ENCODE results near the gene REN.

The REN gene

DNA sequence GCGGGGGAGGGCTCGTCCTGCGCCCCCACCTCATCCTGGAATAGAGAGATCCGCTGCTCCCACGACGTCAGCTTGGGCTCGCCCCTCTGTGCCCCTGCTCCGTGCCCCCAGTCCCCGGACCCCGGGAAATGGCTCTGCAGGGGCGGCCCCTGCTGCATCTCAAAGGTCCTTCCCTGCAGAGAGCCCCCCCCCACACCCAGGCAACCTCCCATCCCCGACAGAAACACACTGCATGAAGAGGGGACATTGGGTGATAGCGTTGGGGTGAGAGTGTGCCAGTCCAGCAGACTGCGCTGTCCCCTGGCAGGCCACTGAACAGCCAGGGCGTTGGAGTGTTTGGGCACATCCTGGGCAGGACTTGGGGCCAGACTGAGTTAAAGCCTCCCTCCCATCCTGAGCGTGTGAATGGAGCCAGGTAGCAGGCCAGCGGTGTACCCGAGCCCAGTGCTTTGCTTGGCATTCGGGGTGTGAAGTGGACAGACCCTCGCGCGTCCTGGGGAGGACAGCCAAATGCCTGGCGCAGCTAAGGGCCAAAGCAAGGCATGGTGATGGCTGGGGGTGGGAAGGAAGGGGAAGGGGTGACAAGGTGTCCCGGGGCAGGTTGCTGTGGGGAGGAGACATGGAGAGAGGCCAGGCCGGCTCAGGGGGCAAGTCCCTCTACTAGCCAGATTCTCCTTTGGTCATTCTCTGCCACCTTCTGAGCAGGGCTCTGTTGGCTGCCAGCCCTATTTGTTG is 13.7 kb downstream of the REN start:
- DNase-seq, result no peak

GRCh38 chr1:204151552-204152309 is 14.4 kb downstream of the REN start, which contains the start of gene ETNK2:
Gene ETNK2 (minus strand): TSS chr1:204152044. CDS start chr1:204151852, 192 bp downstream.
- DNase-seq, result no peak

DNA sequence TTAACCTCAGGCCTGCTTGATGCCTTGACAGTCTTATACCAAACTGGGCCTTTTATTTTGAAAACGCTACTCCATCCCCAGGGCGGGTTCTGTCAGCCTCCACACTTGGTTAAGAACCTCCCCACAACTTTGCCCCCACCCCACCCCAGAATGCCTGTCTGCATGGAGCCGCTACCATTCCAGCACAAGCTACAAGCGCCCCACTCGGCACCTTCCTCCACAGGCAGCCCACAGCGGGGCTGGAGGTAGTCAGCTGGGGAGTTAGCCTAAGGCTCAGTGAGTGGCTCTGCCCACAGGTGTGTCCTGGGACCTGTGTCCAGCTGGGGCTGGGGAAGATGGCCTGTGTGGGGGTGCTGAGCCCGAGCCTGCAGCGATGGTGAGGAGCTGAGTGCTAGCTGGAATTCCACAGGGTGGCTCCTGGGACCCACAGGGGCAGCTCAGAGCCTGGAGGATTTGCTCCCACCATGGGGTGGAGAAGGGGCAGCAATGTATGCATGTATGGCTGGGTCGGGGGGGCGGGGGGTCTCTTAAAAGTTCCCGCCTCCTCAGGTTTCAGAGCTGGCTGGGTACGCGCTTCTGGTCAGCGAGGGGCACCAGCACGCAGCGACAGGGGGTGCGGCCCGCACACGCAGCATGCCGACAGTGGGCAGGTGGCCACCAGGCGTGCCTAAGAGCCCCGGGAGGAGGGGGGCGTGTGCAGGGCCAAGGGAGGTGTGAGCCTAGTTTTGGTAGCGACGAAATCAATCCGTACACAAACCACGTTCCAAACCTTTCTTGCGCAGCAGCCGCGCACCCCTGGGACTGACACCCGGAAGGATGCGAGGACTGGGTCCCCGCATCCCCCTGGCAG is 15.2 kb downstream of the REN start:
- DNase-seq, result no peak

DNA sequence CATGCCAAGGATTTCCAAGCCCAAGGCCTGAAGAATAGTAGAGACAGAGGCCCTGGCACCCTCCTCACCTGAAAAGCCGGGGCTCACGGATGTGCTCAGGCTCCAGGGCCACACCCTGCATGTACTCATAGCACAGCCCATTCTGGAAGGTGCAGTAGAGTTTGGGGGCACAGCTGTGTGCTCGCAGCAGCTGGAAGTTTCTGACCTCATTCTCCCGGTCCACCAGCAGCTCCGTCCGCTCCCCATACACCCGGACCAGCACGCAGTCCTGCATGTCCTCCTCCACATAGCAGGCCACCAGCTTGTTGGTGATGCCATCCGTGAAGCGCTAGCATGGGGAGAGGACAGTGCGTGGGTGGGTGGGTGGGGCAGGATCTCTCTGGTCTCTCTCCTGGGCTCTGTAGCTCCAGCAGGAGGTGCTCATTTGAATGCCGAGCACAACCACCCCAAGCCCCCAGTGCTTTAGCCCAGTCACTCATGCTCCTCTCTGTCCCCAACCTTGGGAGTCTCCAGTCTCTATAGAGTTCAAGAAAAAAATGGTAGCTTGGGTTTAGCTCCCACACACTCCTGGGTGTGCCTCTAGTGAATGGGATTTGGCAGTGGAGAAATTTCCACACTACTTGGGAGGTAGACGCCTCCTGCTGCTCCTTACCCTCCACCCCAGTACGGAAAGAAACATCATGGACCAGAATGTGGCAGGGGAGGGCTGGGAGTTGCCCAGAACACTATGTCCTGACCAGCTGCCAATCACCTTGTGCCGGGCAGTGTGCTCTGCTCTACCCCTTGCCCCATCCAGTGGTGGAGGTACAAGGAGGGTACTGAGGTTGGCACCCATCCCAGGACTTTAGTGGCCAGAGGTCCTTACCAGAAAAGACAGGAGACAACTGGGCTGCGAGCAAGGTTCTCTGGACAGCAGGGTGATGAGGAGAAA is 16.2 kb downstream of the REN start:
- no peak for DNase-seq

DNA sequence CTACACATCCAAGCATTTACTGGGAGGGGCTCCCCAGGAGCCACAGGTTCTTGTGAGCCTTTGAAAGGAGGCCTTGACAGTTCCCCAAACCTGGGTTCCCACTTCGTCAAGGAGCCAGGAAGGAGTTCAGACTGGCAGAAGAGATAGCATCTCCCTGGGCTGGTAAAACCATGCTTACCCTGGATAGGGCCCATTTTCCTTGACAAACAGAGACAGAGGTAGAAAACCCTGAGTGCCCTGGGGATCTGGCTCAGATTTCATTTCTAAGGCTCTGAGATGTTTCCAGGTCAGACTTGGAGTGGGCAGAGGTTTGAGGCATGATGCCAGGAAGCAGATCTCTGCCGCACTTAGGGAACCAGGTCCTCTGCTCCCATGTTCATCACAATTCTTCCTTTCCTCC is 17.0 kb downstream of the REN start:
- no peak for DNase-seq

DNA sequence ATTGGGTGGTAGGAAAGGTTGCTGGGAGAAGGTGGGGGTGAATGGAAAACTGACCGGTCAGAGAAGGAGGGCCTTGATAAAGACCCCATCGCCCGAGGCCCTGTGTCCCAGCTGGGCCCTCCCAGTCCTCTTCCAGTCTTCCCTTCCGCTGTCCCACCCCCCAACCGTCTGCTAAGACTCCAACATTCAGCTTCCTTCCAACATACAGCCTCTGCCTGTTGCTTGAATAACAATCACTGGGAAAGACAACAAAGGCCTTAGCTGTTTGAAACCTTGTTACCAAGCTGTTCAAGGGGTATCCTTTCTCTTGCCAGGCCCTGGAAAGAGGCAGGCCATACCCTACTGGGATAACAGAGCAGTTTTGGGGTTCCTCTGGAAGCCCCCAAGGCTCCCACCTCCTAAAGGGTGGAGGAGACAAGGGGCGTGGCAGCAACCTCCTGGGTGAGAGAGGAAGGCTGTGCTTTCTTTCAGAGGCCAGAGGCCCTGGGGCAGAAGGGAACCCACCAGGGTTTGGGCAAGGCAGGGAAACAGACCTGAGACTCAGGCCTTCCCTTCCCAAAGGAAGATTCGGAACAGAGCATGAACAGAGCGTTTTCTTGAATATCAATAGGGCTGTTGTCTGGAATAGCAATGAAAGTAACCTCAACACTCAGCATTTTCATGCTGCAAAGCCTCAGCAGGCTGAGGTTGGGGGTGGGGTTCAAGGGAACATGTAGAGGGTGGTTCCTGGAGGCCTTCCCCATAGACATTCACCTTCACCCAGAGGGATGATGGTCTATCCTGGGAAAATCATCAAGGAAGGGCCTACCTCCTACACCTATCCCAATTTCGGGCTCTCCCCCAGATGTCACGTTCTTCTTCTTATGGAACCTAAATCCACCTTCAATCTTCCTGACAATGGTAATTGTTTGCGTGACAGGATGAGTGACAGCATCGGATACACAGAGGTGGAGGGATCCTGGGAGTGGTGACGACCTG is 18.4 kb downstream of the REN start:
- DNase-seq, result no peak

GRCh38 chr1:204146965-204147364 is 19.2 kb downstream of the REN start:
- DNase-seq, result no peak

DNA sequence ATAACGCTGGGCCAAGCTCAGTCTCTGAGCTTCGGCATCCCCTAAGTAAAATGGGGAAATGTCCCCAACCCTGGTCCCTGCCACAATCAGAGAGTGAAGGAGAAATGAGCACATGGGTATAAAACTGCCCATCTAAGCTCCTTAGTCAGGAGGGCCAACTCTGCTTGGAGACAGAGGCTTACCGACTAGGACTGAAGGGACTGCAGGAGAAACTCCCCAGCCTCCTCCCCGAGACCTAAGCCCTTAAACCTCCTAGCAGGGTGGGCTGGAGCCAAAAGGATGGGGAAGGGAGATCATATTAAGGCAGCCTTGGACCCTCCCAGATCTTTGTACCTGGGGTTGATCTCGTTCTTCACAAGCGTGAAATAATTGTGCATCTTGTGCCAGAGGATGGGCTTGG is 19.8 kb downstream of the REN start:
- DNase-seq, result no peak

DNA sequence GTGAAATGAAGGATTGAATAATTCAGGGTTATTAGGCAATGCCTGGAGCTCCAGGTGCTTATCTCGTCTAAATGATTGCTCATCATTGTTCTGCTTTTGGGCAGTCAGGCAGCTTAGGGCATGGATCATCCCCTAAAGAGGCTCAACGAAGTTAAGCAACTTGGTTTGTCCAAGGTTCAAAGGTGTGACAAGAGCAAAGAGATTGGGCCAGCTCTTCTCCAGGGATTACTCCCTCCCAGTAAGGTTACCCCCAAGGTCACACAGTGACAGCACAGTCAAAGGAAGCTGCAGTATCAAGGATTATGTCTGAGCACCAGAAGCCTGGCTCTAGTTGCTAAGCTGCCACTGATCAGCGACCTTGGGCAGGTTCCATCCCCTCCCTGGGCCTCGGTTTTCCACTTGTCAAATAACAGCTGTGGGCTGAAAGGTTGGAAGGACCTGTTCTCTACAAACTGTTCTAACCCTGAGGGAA is 21.1 kb downstream of the REN start:
- DNase-seq, result no peak

- no peak for DNase-seq
Measured at GRCh38 chr1:204143276-204144041, 22.7 kb downstream of the REN start.

DNA sequence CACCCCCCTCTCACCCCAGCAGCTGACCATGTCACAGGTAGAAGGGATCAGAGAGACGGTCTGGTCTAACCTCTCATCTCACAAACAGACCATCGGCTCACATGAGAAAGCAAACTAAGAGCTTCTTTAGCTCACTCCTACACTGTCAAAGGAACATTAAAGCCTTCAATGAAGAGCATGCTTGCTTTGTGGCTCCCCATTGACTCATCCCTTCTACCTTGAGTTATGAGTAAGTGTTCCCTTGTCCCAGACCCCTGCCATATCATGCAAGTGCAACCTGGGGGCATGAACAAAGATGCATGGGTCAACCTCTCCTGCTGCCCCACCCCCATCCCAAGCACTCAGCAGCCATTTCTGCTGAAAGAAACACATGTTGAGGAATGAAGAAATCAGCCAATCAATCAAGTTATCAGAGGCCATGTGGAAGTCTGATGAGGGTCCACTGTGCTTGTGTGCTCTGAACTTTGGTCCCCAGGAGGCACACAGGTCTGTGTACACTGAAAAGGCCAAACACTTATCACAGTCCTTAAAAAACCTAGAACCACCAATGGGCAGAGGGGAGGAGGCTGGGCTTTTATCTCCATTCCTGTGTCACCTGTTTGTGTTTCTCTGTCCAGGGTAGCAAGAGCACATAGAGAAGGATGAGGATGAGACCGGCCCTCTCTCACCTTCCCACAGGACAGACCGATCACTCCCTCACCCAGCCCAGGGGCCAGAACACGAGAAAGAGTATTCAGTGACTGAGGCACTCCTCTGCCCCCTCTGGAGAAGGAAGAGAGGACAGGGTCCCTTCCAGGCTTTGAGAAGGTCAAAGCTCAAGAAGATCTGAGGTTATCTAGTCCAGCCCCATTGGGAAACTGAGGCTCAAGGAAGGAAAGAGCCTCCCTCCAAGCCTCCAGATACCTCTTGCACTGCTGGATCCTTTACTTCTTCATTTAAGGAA is 23.8 kb downstream of the REN start:
- DNase-seq, result no peak

DNA sequence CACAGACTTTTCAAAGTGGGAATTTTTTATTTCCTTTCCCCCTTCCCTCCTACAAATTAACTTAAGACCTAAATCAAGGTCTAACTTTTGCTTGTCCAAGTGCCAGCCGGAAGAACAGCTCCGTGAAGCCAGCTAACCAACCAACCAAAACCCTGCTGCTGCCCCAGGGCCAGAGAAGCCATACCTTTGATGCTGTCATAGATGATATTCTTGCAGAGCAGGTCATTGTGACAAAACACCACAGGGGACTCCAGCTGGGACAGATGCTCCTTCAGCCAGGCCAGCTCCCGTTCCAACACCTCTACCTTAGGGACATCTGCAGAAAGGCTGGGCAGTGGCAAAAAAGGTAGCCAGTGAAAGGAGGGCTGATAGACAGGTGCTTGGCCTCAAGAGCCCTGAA is 25.0 kb downstream of the REN start:
- DNase-seq, result no peak

GRCh38 chr1:204139952-204140351 is 26.2 kb downstream of the REN start:
- no peak for DNase-seq

GRCh38 chr1:204139088-204139487 is 27.0 kb downstream of the REN start:
- DNase-seq, result no peak

DNA sequence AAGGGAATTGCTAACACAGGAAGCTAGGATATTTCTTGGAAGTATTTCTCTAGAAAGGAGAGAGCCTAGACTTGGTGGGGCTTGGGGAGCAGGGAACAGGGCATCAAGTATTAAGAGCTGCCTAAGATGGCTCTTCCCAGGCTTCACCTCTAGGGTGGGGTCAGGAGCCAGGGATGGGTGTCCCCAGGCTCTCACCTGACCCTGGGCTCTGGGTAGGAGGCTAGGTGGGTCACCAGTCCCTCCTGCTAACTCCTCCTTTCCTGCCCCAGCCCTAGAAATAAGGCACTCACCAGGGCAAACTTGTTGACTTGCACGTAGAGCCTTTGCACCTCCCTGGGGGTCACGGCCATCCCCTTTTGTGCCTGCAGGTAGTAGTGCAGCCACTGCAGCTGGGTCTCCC is 29.3 kb downstream of the REN start:
- no peak for DNase-seq

GRCh38 chr1:204134103-204134502 is 32.0 kb downstream of the REN start:
- DNase-seq, result no peak

DNA sequence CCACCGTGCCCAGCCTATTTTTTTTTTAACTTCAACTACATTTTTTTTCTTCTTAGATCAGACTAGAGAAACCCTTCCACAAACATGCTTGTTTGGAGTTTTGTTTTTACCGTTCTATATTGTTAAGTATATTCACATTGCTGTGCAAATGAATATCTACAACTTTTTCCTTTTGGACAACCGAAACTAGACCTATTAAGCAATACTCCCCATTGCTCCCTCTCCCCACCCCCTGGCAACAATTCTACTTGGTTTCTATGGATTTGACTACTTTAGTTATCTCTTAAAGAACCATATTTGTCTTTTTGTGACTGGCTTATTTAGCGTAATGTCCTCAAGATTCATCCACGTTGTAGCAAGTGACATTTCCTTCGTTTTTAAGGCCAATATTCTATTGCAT is 33.4 kb downstream of the REN start:
- DNase-seq, result no peak

DNA sequence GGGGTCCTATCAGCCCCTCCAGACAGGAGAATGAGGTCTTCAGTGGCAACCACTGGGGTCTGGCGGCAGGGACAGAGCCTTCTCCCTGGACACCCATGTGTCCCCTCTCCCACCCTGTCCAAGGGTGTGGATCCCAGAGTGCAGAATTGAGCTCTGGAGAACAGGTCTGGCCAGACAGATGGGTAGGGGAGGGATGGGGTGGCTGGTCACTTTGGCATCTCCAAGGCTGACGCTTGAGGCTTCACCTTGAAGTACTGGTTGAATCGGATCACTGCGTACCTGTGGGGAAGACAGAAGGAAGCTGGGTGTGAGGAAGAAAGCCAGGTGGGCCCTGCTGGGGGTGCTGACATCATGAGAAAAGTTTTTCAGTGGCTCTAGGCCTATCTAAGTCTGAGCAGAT is 34.2 kb downstream of the REN start:
- DNase-seq, result no peak

Data from NCI-H2081 treated with DMSO at 0.1 percent for 48 hours (cell line).